Activated CD8-positive, alpha-beta memory T cell treated with anti-CD3 and anti-CD28 coated beads for 48 hours (primary cell): ENCODE data around the gene RAB40C.
A peak's percentile ranks its signal among the peaks of the same experiment; 100 is the strongest.

Source experiments
- DNase-seq, 3 experiments: peaks; one replicate each; pipeline ENCODE4 v3.0.0-alpha.2; 2020; ENCODE audit warnings: low read depth in 2 of 3, low spot score in 2 of 3

The RAB40C gene

DNA sequence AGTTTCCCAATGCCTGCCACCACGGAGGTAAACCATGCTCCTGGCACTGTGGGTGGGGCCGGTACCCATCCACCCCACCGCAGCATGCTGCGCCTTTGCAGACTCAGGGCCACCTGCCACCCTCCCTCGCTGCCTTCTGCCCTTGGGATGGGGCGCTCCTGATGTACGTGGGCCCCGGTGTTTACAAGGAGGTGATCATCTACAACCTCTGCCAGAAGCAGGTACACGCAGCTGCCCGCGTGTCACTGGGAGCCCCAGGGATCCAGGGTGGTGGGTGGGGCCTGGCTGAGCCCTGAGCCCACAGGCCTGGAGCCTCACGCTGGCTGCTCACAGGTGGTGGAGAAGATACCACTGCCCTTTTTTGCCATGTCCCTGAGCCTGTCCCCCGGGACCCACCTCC is 76.7 kb downstream of the RAB40C start:
- DNase-seq, result no peak

DNA sequence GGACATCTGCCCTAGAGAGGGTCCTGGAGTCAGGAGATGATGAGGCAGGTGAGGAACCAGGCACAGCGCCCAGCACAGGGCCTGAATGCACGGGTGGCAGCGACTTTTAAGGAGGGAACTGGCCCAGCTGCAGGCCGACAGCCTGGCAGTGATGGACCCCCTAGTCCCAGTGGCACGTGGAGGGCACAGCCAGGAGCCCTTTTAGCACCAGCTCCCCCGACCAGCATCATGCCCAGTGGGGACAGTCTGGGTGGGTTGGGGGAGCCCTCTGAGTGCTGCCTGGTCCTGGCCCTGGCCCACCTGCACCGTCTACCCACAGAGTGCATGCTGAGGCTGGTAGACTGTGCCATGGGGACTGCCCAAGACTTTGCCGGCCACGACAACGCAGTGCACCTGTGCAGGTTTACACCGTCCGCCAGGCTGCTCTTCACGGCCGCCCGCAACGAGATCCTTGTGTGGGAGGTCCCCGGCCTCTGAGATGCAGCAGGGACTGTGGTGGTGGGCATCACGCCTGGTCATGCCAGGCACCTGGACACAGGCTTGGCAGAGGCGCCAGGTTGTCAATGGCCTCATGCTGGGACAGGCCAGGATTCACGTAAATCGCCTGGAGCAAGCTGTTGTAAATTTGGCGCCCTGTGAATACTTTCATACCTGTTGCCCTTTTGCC is 77.4 kb downstream of the RAB40C start:
- DNase-seq, result no peak

- DNase-seq, result peak; percentile 87 to 95 (median 92)
Observed at GRCh38 chr16:667780-668518, 78.1 kb downstream of the RAB40C start, which contains the start of gene RHOT2. Gene RHOT2 (plus strand): TSS chr16:668132. CDS start chr16:668200, 68 bp downstream.

GRCh38 chr16:668519-669171 is 78.8 kb downstream of the RAB40C start:
- DNase-seq, result no peak

- no peak for DNase-seq
Observed at GRCh38 chr16:669666-670065, 79.8 kb downstream of the RAB40C start.

DNA sequence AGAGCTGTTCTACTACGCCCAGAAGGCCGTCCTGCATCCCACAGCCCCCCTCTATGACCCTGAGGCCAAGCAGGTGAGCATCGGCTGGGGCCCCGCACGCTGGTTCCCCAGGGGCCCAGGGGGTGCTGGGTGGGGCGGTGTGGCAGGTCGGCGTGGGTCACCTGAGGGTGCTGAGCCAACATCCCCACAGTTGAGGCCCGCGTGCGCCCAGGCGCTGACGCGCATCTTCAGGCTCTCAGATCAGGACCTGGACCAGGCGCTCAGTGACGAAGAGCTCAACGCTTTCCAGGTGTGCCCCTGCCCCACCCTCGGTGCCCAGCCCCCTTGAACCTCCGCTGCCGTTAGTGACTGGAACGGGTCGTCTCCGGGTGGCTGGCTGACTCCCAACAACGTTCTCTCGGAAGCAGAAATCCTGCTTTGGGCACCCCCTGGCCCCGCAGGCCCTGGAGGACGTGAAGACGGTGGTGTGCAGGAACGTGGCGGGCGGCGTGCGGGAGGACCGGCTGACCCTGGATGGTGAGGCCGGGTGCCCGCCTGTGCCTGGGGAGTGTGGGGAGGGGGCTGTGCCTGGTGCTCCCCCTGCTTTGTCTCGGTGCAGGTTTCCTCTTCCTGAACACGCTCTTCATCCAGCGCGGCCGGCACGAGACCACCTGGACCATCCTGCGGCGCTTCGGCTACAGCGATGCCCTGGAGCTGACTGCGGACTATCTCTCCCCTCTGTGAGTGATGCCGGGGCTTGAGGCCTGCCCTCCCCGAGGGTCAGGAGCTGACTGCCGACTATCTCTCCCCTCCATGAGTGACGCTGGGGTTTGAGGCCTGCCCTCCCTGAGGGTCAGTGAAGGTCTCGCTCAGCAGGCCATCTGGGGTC is 80.9 kb downstream of the RAB40C start:
- no peak for DNase-seq

DNA sequence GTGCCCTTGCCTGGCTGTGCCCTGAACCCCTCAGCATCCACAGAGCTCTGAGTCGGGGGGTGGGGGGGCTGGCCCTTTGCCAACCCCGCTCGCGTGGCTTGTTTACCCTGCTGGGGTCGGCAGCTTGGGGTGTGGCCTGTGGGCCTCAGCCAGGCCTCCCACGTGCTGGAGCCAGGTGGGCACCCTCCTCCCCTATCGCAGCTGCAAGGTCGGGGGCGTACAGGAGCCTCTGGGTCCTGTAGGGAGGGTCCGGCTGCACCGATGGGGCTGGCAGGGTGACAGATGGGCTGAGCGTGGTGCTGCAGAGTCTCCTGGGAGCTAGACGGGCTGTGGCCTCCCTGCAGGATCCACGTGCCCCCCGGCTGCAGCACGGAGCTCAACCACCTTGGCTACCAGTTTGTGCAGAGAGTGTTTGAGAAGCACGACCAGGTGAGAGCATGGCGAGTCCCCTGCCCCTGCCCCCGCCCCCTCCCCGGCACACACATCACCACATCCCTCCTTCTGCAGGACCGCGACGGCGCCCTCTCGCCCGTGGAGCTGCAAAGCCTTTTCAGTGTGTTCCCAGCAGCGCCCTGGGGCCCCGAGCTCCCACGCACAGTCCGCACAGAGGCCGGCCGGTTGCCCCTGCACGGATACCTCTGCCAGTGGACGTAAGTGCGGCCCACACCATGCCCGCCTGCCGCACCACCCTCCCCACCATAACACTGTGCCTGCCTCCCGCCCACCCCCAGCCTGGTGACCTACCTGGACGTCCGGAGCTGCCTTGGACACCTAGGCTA is 81.7 kb downstream of the RAB40C start:
- DNase-seq, result no peak

DNA sequence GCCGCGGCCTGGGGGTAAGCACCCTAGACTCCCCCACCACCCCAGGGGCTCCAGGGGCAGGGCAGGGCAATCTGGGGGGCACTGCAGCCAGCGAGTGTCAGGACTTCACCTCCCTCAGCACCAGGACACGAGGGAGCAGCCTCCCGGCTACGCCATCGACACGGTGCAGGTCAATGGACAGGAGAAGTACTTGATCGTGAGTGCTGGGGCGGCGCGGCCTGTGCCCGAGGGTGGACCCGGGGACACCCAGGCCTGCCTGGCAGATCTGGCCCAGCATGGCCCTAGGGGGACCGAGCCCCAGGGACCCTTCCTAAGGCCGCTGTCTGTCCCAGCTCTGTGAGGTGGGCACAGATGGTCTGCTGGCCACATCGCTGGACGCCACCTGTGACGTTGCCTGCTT is 82.5 kb downstream of the RAB40C start:
- no peak for DNase-seq

GRCh38 chr16:672851-673250 is 83.0 kb downstream of the RAB40C start:
- no peak for DNase-seq

GRCh38 chr16:673399-673991 is 83.6 kb downstream of the RAB40C start:
- DNase-seq, result no peak

DNA sequence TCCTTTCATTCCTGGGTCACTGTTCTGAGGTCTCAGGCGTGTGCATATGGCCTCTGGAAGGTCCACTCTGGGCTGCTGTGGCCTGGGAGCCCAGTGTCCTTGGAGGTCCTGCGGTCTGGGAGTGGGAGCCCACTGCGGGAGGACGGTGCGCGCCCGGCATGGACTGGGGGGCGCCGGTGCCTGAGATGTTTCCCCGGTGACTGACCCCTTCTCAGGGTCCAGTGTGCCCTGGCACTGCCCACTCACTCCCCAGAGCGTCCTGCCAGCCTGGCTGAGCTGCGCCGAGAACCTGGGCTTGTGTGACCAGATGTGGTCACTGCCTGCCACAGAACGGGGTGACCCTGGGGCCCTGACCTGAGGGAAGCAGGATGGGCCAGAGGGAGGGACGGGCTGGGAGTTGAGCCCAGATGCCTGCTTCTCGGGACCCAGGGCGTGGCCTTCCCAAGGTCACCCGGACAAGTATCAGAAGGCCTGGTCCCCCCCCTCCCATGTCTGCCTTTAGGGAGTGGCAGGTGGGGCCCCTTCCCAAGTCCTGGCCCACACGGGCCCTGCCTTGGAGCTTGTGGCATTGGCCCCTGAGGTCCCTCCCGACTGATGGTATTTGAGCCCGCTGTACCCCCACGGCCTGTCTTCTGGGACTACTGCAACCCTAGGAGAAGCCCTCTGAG is 84.5 kb downstream of the RAB40C start:
- no peak for DNase-seq

GRCh38 chr16:674968-675883 is 85.4 kb downstream of the RAB40C start, which contains the start of gene RHBDL1:
Gene RHBDL1 (plus strand): TSS chr16:675671. CDS start chr16:675791, 120 bp downstream.
- no peak for DNase-seq

DNA sequence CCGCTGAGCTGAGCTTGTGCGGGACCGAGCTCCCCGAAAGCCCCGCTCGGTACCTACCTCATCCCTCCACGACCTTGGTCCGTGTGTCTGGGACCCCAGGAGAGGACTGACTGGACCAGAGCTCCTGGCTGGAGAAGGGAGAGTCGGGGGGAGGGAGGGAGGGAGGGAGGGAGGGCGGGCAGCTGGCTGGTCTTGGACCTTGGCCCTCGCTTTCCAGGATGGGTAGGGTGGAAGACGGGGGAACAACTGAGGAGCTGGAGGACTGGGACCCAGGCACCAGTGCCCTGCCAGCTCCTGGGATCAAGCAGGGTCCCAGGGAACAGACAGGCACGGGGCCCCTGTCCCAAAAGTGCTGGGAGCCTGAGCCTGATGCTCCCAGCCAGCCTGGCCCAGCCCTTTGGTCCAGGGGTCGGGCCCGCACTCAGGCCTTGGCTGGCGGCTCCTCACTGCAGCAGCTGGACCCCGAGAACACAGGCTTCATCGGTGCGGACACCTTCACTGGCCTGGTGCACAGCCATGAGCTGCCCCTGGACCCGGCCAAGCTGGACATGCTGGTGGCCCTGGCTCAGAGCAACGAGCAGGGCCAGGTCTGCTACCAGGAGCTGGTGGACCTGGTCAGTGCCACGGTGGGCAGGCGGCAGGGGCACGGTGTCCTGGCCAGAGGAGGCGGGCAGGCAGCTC is 86.2 kb downstream of the RAB40C start:
- no peak for DNase-seq

GRCh38 chr16:676565-676902 is 86.7 kb downstream of the RAB40C start:
- DNase-seq, result no peak

DNA sequence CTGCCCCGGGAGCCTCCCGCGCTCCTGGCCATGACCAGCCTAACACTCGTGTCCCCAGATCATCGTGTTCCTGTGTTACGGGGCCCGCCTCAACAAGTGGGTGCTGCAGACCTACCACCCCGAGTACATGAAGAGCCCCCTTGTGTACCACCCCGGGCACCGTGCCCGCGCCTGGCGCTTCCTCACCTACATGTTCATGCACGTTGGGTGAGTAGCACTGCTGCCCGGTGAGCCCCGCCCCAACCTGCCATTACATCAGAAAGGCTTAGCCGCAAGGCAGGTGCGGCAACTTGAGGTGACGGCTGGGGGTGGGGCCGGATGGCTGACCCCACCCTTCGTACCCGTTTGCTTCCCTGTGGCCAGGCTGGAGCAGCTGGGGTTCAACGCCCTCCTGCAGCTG is 87.0 kb downstream of the RAB40C start:
- DNase-seq, result no peak

DNA sequence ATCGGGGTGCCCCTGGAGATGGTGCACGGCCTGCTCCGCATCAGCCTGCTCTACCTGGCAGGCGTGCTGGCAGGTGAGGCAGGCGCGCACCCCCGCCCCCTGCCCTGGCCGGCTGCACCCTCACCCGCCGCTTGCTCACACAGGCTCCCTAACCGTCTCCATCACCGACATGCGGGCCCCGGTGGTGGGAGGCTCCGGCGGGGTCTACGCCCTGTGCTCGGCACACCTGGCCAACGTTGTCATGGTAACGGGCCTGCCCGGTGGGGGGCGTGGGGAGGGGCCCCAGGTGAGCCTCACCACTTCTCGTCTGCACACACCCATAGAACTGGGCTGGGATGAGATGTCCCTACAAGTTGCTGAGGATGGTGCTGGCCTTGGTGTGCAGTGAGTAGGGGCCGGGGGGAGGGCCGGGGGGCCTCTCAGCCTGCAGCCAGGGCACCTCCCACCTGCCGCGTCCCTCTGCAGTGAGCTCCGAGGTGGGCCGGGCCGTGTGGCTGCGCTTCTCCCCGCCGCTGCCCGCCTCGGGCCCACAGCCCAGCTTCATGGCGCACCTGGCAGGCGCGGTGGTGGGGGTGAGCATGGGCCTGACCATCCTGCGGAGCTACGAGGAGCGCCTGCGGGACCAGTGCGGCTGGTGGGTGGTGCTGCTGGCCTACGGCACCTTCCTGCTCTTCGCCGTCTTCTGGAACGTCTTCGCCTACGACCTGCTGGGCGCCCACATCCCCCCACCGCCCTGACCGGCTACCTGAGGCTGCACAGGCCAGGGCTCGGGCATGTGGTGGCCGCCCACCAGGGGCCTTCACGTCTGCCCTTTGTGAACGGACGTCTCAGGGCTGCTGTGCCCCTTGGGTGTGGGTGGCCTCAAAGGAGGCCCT is 87.7 kb downstream of the RAB40C start:
- no peak for DNase-seq
